Liver (tissue), 9 donors: ENCODE data around the gene SHD. TPM values are rescaled to one million over a fixed set of nuclear protein-coding genes. Genes with fewer than 3 reads are reported as not detected.

Experiments used
- DNase-seq: peaks from one replicate; pipeline ENCODE4 v3.0.0-alpha.2; 2017; ENCODE audit warnings: low spot score
- H3K27ac ChIP-seq, 2 donors: one replicate each; pipeline ENCODE4 v1.7.0; 2013; ENCODE audit warnings: inconsistent platforms in 2 of 2, low read length in 2 of 2, control low read depth in 1 of 2, low read depth in 1 of 2, mild to moderate bottlenecking in 1 of 2
- H3K27me3 ChIP-seq, 4 donors: one replicate each; pipeline versions ENCODE4 v1.6.1 to v1.7.0; 2013; ENCODE audit warnings: low read length in 3 of 4, inconsistent platforms in 1 of 4, mild to moderate bottlenecking in 1 of 4, moderate library complexity in 1 of 4; ENCODE audit not compliant: control insufficient read depth in 4 of 4, insufficient read depth in 4 of 4
- H3K36me3 ChIP-seq, 4 donors: one replicate each; pipeline versions ENCODE4 v1.6.1 to v1.7.0; 2013; ENCODE audit warnings: low read length in 3 of 4, mild to moderate bottlenecking in 3 of 4, low read depth in 1 of 4, moderate library complexity in 1 of 4; ENCODE audit not compliant: control insufficient read depth in 4 of 4, insufficient read depth in 3 of 4
- H3K4me1 ChIP-seq, 4 donors: one replicate each; pipeline versions ENCODE4 v1.6.1 to v1.7.0; 2013; ENCODE audit warnings: low read length in 3 of 4, mild to moderate bottlenecking in 3 of 4, moderate library complexity in 1 of 4; ENCODE audit not compliant: control insufficient read depth in 4 of 4, insufficient read depth in 4 of 4
- H3K4me3 ChIP-seq, 3 donors: one replicate each; pipeline versions ENCODE4 v1.6.1 to v1.7.0; 2013; ENCODE audit warnings: low read length in 3 of 3, control low read depth in 1 of 3, low read depth in 1 of 3, mild to moderate bottlenecking in 1 of 3
- H3K9ac ChIP-seq, 2 donors: one replicate each; pipeline ENCODE4 v1.7.0; 2013; ENCODE audit warnings: low read length in 2 of 2, mild to moderate bottlenecking in 2 of 2, moderate library complexity in 2 of 2, control low read depth in 1 of 2, low read depth in 1 of 2
- H3K9me3 ChIP-seq, 4 donors: one replicate each; pipeline versions ENCODE4 v1.6.1 to v1.7.0; 2013; ENCODE audit warnings: low read length in 3 of 4; ENCODE audit not compliant: control insufficient read depth in 4 of 4
- HNF4A ChIP-seq, 2 donors: conservative IDR thresholded peaks; 2 replicates each; pipeline ENCODE4 v1.6.1; 2016; ENCODE audit warnings: antibody characterized with exemption in 2 of 2, mild to moderate bottlenecking in 2 of 2
- HNF4G ChIP-seq: IDR thresholded peaks from 2 replicates; pipeline ENCODE4 v1.6.1; 2016; ENCODE audit warnings: antibody characterized with exemption
- RAD21 ChIP-seq, 2 donors: IDR thresholded peaks; 2 replicates each; pipeline ENCODE4 v1.6.1; 2016; ENCODE audit warnings: antibody characterized with exemption in 2 of 2, mild to moderate bottlenecking in 2 of 2
- RXRA ChIP-seq, 2 donors: IDR thresholded peaks; 2 replicates each; pipeline ENCODE4 v1.6.1; 2017 to 2018; ENCODE audit warnings: antibody characterized with exemption in 2 of 2, mild to moderate bottlenecking in 1 of 2
- SP1 ChIP-seq: IDR thresholded peaks from 2 replicates; pipeline ENCODE4 v1.6.1; 2018; ENCODE audit warnings: antibody characterized with exemption, mild to moderate bottlenecking
- WGBS: extraction: QIAGEN DNeasy Blood & Tissue Kit; methylation state at CpG from one replicate; pipeline ENCODE4 v1.1.7; 2013; 5-methylcytosine and 5-hydroxymethylcytosine counted together
- polyA plus RNA-seq, 2 donors: library from polyadenylated mRNA; stranded (reverse) in 1 of 2; unstranded in 1 of 2; fragments of 200-250 nt in 1 of 2; fragments of >200 nt in 1 of 2; fragmentation: Nextera tagmentation in 1 of 2; extraction: Ambion mirVana in 1 of 2; gene quantifications; one replicate each; pipeline versions ENCODE4 v1.2.1 to v1.2.3, GENCODE V29; 2013 to 2015
- total RNA-seq, 2 donors: library from RNA; depleted of rRNA; stranded (reverse); fragments of >200 nt; gene quantifications; one replicate each; pipeline ENCODE4 v1.2.3, GENCODE V29; 2014
- TF ChIP-seq, protein P1 (sequence below): IDR thresholded peaks from 2 replicates; pipeline ENCODE4 v1.6.1; 2016; ENCODE audit warnings: antibody characterized with exemption
- donor health status: healthy.
- donor health status: healthy.
- donor health status: healthy.
- donor health status: healthy.
- donor health status: healthy.

SHD gene
- total and polyA plus RNA-seq, 4 donors = 0.09 to 15.7 (median 4.5) TPM

- 20% methylated on average over 27 of the region's 27 CpGs for WGBS
- H3K36me3 ChIP-seq = peaks cover 0 to 1% (median 0%) of the 10 kb centered on the region in 4 donors
- H3K9ac ChIP-seq = peak within 1 kb of the TSS; percentile 19 to 78
- H3K4me1 ChIP-seq = peaks cover 5 to 44% (median 30%) of the 10 kb centered on the region in 4 donors
- TF ChIP-seq RXRA (IDR thresholded peaks at IDR 0.05) (peak; percentile 11 to 38), HNF4A (conservative IDR thresholded peaks at IDR 0.05) (peak; percentile 41 to 50), RAD21 (IDR thresholded peaks at IDR 0.05) (peak; percentile 8 to 36), HNF4G (no peak), SP1 (peak; percentile 61)
- TF ChIP-seq, protein P1, sequence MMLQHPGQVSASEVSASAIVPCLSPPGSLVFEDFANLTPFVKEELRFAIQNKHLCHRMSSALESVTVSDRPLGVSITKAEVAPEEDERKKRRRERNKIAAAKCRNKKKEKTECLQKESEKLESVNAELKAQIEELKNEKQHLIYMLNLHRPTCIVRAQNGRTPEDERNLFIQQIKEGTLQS = no peak
- no peaks in the 10 kb centered on the region for H3K27me3 ChIP-seq
- H3K4me3 ChIP-seq = peak within 1 kb of the TSS; percentile 51 to 88 (median 67)
- no peaks in the 10 kb centered on the region for H3K9me3 ChIP-seq
- DNase-seq = no peak
- peak within 1 kb of the TSS; percentile 88 to 92 for H3K27ac ChIP-seq
Observed at GRCh38 chr19:4338441-4339355, 59.6 kb downstream of the SHD start, which contains the start of gene STAP2. Gene STAP2, minus strand, starts transcription at chr19:4338827. Its CDS starts 74 bp downstream, at chr19:4338753.

Other genes starting within 250 kb of the SHD start
- gene ZBTB7A, start 212.4 kb upstream of the SHD start, total RNA-seq = 10 to 100 TPM; 23.6 to 28.9 TPM
- 10 to 100 TPM in 1 of 2 donors, 1 to 10 TPM in 1; 2.9 to 11.7 TPM for gene ZBTB7A, start 212.4 kb upstream of the SHD start, polyA plus RNA-seq
- 10 to 100 TPM; 43.8 to 64.4 TPM for gene MAP2K2, start 155.1 kb upstream of the SHD start, total RNA-seq
- gene MAP2K2, start 155.1 kb upstream of the SHD start, polyA plus RNA-seq = 10 to 100 TPM; 40.3 to 72.7 TPM
- 100 to 1,000 TPM in 1 of 2 donors, 10 to 100 TPM in 1; 22.8 to 194 TPM for gene CREB3L3, start 125.6 kb upstream of the SHD start, total RNA-seq
- 100 to 1,000 TPM in 1 of 2 donors, 10 to 100 TPM in 1; 94.9 to 331 TPM for gene CREB3L3, start 125.6 kb upstream of the SHD start, polyA plus RNA-seq
- gene SIRT6, start 96.7 kb upstream of the SHD start, total RNA-seq = 10 to 100 TPM in 1 of 2 donors, 1 to 10 TPM in 1; 7.7 to 12.7 TPM
- 10 to 100 TPM in 1 of 2 donors, 1 to 10 TPM in 1; 8.4 to 11.3 TPM for gene SIRT6, start 96.7 kb upstream of the SHD start, polyA plus RNA-seq
- 1 to 10 TPM in 1 of 2 donors, under 1 TPM in 1; 0.28 to 2.5 TPM for gene ANKRD24, start 96.6 kb upstream of the SHD start, total RNA-seq
- gene ANKRD24, start 96.6 kb upstream of the SHD start, polyA plus RNA-seq = 1 to 10 TPM in 1 of 2 donors, under 1 TPM in 1; 0.31 to 2.5 TPM
- 1 to 10 TPM; 1.8 to 2.5 TPM for gene EBI3, start 49.7 kb upstream of the SHD start, total RNA-seq
- 1 to 10 TPM; 2.5 to 7.8 TPM for gene EBI3, start 49.7 kb upstream of the SHD start, polyA plus RNA-seq
- gene YJU2, start 32.2 kb upstream of the SHD start, total RNA-seq = 10 to 100 TPM in 1 of 2 donors, 1 to 10 TPM in 1; 9.2 to 12.7 TPM
- gene YJU2, start 32.2 kb upstream of the SHD start, polyA plus RNA-seq = 10 to 100 TPM in 1 of 2 donors, 1 to 10 TPM in 1; 6.5 to 11.4 TPM
- under 1 TPM; 0.47 to 0.50 TPM for gene TMIGD2, start 23.1 kb downstream of the SHD start, total RNA-seq
- gene TMIGD2, start 23.1 kb downstream of the SHD start, polyA plus RNA-seq = under 1 TPM; 0.16 to 0.94 TPM
- under 1 TPM in 1 of 2 donors, not detected in 1; 0.92 TPM for gene FSD1, start 25.3 kb downstream of the SHD start, total RNA-seq
- under 1 TPM; 0.05 to 0.19 TPM for gene FSD1, start 25.3 kb downstream of the SHD start, polyA plus RNA-seq
- 10 to 100 TPM in 1 of 2 donors, 1 to 10 TPM in 1; 8.6 to 26.4 TPM for gene STAP2, start 59.6 kb downstream of the SHD start, total RNA-seq
- 10 to 100 TPM; 23.6 to 24.5 TPM for gene STAP2, start 59.6 kb downstream of the SHD start, polyA plus RNA-seq
- 1 to 10 TPM; 4.7 to 9.9 TPM for gene MPND, start 64.3 kb downstream of the SHD start, total RNA-seq
- 1 to 10 TPM; 9.0 to 9.4 TPM for gene MPND, start 64.3 kb downstream of the SHD start, polyA plus RNA-seq
- 10 to 100 TPM; 16.7 to 19.7 TPM for gene SH3GL1, start 121.3 kb downstream of the SHD start, total RNA-seq
- 10 to 100 TPM; 16.5 to 27.8 TPM for gene SH3GL1, start 121.3 kb downstream of the SHD start, polyA plus RNA-seq
- 10 to 100 TPM in 1 of 2 donors, 1 to 10 TPM in 1; 2.9 to 20.8 TPM for gene CHAF1A, start 123.4 kb downstream of the SHD start, total RNA-seq
- gene CHAF1A, start 123.4 kb downstream of the SHD start, polyA plus RNA-seq = 1 to 10 TPM; 1.0 to 2.1 TPM
- gene UBXN6, start 178.5 kb downstream of the SHD start, total RNA-seq = 10 to 100 TPM; 33.0 to 92.3 TPM
- 10 to 100 TPM; 39.5 to 68.6 TPM for gene UBXN6, start 178.5 kb downstream of the SHD start, polyA plus RNA-seq
- 10 to 100 TPM; 14.9 to 15.7 TPM for gene HDGFL2, start 193.0 kb downstream of the SHD start, total RNA-seq
- gene HDGFL2, start 193.0 kb downstream of the SHD start, polyA plus RNA-seq = 10 to 100 TPM in 1 of 2 donors, 1 to 10 TPM in 1; 3.4 to 13.2 TPM
- gene PLIN4, start 239.2 kb downstream of the SHD start, total RNA-seq = 10 to 100 TPM in 1 of 2 donors, 1 to 10 TPM in 1; 3.1 to 49.1 TPM
- gene PLIN4, start 239.2 kb downstream of the SHD start, polyA plus RNA-seq = 10 to 100 TPM in 1 of 2 donors, 1 to 10 TPM in 1; 5.0 to 14.1 TPM